ACC112 (cell line): ENCODE results near the gene BEST4.
"Not testable (repeated sequence)": the region's sequence is repeated elsewhere in the genome, so short reads cannot be mapped to it uniquely, and the experiment has no call there.

Experiments
- H2AFZ ChIP-seq: fragments of 200-600 bp; sonication (generic); one replicate; pipeline ENCODE4 v1.6.0; 2017; ENCODE audit warnings: antibody characterized with exemption, low read length; ENCODE audit not compliant: unreplicated experiment
- H3K27ac ChIP-seq: fragments of 200-600 bp; sonication (generic); 2 replicates; pipeline ENCODE4 v1.5.1; 2014; ENCODE audit warnings: low read depth, mild to moderate bottlenecking, antibody characterized with exemption, low read length, moderate library complexity
- H3K27me3 ChIP-seq: fragments of 200-600 bp; sonication (generic); 2 replicates; pipeline ENCODE4 v1.6.1; 2014; ENCODE audit warnings: mild to moderate bottlenecking, antibody characterized with exemption, low read length, moderate library complexity, mixed read lengths; ENCODE audit not compliant: insufficient read depth
- H3K36me3 ChIP-seq: fragments of 200-600 bp; sonication (generic); 2 replicates; pipeline ENCODE4 v1.6.1; 2016; ENCODE audit warnings: mild to moderate bottlenecking, antibody characterized with exemption, low read length, moderate library complexity, mixed read lengths; ENCODE audit not compliant: insufficient read depth
- H3K4me1 ChIP-seq: fragments of 200-600 bp; sonication (generic); one replicate; pipeline ENCODE4 v1.6.1; 2016; ENCODE audit warnings: low read length, mixed read lengths; ENCODE audit not compliant: insufficient read depth, unreplicated experiment, control insufficient read depth
- H3K4me3 ChIP-seq: fragments of 200-600 bp; sonication (generic); 2 replicates; pipeline ENCODE4 v1.5.1; 2014; ENCODE audit warnings: mild to moderate bottlenecking, low read depth, low read length
- H3K79me2 ChIP-seq: fragments of 200-600 bp; sonication (generic); one replicate; pipeline ENCODE4 v1.6.0; 2016; ENCODE audit warnings: low read length; ENCODE audit not compliant: control insufficient read depth, unreplicated experiment, insufficient read depth

BEST4 gene

DNA sequence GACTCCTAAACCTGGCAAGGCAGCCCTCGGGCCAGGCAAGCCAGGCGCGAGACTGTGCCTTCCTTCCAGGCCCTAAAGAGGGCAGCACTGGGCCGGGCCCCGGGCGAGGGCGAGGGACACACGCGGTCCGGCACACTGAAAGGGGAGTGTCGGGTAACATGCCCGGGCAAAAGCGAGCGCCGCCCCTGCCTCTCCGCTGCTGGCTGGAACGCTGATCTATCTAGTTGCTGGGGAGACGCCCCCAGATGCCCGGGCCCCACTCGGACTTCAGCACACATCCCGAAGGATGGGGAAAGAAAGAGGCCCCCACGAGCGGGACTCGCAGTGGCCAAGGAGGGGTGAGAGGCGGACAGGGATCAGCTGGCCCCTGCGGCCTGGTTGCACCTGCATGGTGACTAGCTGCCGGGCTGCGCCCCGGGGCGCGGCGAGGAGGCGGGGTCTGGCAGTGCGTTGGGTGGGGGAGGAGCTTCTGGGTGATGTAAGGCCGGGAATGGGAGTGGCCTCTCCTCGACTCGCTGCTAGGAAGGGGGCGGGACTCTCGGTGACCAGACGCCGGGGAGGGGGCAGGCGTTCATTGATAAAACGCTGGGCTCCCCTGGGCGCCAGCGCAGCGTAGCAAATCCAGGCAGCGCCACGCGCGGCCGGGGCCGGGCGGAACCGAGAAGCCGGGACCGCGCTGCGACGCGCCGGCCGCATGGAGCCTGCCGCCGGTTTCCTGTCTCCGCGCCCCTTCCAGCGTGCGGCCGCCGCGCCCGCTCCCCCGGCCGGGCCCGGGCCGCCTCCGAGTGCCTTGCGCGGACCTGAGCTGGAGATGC lies 12.0 kb upstream of the BEST4 start, which contains the start of gene PLK3:
Gene PLK3, plus strand, starts transcription at position 608 of the 815 bp plus-strand sequence. Its CDS starts 87 bp downstream, at position 695.
- H3K27ac ChIP-seq, result peak within 1 kb of the TSS; percentile 64

DNA sequence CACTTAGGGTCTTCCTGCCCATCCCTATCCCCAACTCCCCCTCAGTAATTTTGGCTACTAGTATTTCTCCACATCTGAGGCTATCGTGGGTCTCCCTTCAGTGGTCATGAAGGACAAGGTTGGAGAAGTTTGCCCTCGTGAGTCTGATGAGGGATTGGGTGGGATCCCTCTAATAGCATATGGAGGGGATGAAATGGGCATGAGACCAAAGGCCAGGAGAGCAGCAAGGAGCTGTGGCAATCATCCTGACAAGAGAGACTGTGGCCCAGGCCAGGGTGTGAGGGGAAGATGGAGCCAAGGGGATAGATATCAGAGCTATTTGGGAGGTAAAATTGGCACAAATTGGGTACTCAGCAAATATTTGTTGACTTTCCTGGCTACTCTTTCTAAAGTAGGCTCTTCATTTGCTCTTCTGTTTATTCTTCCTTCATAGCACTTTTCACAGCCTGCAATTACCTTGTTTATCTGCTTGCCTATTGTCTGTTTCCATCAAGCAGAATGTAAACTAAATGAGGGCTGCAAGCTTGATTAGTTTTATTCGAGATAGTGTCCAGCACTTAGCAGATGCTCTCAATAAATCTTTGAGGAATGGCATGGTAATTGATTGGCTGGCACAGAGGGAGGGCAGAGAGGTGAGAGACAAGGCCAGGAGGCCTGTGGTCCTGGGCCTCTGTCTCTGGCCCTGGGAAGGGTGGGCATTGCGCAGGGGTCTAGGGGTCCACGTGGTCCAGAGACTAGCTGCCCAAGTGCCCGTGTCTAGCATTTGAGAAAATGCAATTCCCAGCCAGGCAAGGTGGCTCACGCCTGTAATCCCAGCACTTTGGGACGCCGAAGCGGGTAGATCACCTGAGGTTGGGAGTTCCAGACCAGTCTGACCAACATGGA lies 10.8 kb upstream of the BEST4 start:
- H2AFZ ChIP-seq, result no peak overlapping the region
- H3K27ac ChIP-seq, result no peak overlapping the region; the same call in 1 of the 2 replicates
- peaks cover 7% of the 10 kb centered on the region; the same call in 1 of the 2 replicates for H3K36me3 ChIP-seq
- no peaks in the 10 kb centered on the region for H3K27me3 ChIP-seq
- H3K4me1 ChIP-seq, result peaks cover 25% of the 10 kb centered on the region
- H3K79me2 ChIP-seq, result peaks cover 33% of the 10 kb centered on the region
- H3K4me3 ChIP-seq, result no peak overlapping the region

More for the DNA sequence above, 12.0 kb upstream of the BEST4 start, which contains the start of gene PLK3:
- H3K4me1 ChIP-seq, result peaks cover 27% of the 10 kb centered on the region
- H3K27me3 ChIP-seq, result no peaks in the 10 kb centered on the region
- H3K4me3 ChIP-seq, result peak within 1 kb of the TSS; percentile 95
- H2AFZ ChIP-seq, result peak within 1 kb of the TSS; percentile 81
- peaks cover 33% of the 10 kb centered on the region for H3K79me2 ChIP-seq
- H3K36me3 ChIP-seq, result peaks cover 13% of the 10 kb centered on the region; the same call in 1 of the 2 replicates

DNA sequence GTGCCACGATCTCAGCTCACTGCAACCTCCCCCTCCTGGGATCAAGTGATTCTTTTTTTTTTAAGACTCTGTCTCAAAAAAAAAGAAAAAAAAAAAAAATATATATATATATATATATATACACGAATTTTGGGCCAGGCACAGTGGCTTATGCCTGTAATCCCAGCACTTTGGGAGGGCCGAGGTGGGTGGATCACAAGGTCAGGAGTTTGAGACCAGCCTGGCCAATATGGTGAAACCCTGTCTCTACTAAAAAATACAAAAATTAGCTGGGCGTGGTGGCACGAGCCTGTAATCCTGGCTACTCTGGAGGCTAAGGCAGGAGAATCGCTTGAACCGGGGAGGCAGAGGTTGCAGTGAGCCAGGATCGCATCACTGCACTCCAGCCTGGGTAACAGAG lies 9.9 kb upstream of the BEST4 start:
- H3K4me1 ChIP-seq, result peaks cover 17% of the 10 kb centered on the region
- not testable (repeated sequence) for H3K36me3 ChIP-seq, H3K27ac ChIP-seq, H3K27me3 ChIP-seq, H2AFZ ChIP-seq, H3K4me3 ChIP-seq
- peaks cover 25% of the 10 kb centered on the region for H3K79me2 ChIP-seq

DNA sequence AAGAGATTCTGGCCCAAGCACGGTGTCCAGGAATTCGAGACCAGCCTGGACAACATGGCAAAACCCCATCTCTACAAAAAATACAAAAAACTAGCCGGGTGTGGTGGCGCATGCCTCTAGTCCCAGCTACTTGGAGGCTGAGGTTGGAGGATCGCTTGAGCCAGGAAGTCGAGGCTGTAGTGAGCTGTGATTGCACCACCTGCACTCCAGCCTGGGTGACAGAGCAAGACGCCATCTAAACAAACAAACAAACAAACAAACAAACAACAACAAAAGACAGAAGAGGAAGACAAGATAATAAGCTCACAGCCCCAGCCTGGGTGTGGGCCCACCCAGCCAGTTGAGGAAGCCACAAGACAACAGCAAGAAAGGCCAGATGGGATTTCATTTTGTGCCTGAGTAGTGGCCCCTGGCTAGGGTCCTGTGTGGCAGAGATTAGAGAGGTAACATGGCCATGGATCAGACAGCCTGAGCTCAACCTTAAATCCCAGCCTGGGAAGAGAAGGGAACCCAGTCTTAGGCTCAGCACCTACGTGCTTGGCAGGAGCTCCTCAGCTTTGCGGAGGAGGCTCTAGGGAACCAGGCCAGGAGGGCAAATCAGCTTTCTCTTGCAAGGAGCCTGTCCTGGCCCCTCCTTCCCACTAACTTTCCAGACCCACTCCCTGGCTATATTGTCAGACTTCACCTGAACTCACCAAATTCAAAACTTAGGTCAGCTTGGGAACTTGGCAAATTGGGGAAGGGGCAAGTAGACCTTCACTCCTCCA lies 4.9 kb upstream of the BEST4 start:
- Histone ChIP-seq H2AFZ (no peak overlapping the region), H3K27me3 (no peaks in the 10 kb centered on the region), H3K4me1 (no peaks in the 10 kb centered on the region), H3K79me2 (no peaks in the 10 kb centered on the region), H3K36me3 (no peaks in the 10 kb centered on the region), H3K4me3 (no peak overlapping the region), H3K27ac (no peak overlapping the region)

DNA sequence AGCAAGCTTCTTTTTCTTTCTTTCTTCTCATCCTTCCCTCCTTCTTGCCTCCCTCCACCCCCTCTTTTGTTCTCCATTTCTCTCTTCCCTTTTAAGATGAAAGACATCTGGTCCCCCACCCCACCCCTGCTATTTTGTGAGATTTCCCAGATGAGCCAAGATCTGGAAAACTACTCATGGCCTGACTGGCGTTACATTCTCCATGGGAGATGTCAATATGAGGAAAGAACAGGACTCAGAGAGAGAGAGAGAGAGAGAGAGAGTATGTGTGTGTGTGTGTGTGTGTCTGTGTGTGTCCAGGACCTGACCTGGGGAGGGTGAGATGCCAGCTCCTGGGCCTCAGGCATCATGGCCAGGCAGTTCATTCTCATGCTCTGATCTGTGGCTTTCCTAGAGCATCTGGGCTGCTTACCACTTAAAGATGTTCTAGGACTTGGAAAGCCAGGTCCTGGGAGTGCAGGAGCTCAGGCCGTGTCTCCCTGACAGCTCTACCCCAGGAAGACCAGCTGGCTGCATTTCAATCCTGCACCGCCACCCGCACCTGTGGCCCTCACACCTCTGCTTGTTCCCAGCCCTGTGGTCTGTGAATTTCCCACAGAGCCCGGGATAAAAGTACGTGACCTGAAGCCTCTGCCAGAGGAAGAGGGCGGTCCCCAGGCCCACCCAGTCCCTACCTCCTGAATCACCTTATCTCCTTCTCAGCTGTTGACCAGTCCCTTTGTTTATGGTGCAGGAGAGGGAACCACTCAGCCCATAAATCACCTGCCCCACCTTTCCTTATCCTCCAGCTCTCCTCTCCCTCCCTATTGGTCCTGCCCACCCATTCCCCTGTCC lies 3.2 kb upstream of the BEST4 start:
- no peak overlapping the region for H3K4me3 ChIP-seq
- no peaks in the 10 kb centered on the region for H3K4me1 ChIP-seq
- H3K27me3 ChIP-seq, result no peaks in the 10 kb centered on the region
- no peak overlapping the region for H3K27ac ChIP-seq
- H2AFZ ChIP-seq, result no peak overlapping the region
- no peaks in the 10 kb centered on the region for H3K79me2 ChIP-seq
- H3K36me3 ChIP-seq, result no peaks in the 10 kb centered on the region

DNA sequence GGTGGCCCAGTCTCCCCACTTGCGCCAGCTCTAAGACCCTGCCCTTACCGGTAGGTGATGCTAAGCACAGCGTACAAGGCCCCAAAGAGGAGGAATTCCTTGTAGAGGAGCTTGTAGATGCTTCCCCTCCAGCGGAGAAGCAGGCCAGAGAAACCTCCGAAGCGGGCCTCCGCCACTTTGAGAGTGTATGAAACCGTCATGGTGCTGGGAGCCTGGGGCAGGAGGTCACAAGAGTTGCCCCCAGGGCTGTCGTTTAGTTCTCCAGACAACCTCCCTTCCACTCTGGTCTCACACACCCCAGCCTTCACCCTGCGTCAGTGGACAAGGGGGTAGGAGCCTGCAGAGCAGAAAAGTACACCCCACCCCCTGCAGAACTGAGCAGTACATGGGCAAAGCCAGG lies 464 bp downstream of the BEST4 start:
- Histone ChIP-seq H3K79me2 (no peaks in the 10 kb centered on the region), H3K27ac (no peak overlapping the region), H3K4me3 (no peak overlapping the region), H3K36me3 (no peaks in the 10 kb centered on the region), H2AFZ (no peak overlapping the region), H3K27me3 (no peaks in the 10 kb centered on the region), H3K4me1 (peaks cover 12% of the 10 kb centered on the region)

DNA sequence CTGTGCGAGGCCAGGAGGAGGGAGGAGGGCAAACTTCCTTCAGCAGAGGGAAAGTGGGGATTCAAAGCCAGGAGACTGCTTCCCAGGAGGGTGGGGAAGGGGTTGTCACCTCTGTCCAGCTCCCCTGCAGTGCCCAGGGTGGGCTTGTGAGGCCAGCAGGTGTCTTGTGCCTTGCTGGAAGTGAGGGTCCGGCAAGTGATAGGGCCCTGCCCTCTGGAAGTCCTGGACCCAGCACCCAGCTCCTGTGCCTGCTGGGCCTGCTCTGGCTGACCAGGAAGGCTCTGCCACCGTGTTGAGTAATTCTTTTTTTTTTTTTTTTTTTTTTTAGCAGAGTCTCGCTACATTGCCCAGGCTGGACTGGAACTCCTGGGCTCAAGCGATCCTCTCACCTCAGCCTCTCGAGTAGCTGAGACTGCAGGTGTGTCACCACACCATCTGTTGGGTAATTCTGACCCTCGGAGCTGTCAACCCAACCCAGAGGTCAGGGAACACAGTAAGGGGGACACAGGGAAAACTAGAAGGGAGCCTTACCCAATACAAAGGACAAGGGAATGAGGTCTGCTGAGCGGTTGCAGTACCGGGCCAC lies 1.0 kb downstream of the BEST4 start:
- Histone ChIP-seq H3K36me3 (no peaks in the 10 kb centered on the region), H3K27me3 (no peaks in the 10 kb centered on the region), H3K4me1 (peaks cover 12% of the 10 kb centered on the region), H3K4me3 (no peak overlapping the region), H2AFZ (no peak overlapping the region), H3K27ac (no peak overlapping the region), H3K79me2 (no peaks in the 10 kb centered on the region)

DNA sequence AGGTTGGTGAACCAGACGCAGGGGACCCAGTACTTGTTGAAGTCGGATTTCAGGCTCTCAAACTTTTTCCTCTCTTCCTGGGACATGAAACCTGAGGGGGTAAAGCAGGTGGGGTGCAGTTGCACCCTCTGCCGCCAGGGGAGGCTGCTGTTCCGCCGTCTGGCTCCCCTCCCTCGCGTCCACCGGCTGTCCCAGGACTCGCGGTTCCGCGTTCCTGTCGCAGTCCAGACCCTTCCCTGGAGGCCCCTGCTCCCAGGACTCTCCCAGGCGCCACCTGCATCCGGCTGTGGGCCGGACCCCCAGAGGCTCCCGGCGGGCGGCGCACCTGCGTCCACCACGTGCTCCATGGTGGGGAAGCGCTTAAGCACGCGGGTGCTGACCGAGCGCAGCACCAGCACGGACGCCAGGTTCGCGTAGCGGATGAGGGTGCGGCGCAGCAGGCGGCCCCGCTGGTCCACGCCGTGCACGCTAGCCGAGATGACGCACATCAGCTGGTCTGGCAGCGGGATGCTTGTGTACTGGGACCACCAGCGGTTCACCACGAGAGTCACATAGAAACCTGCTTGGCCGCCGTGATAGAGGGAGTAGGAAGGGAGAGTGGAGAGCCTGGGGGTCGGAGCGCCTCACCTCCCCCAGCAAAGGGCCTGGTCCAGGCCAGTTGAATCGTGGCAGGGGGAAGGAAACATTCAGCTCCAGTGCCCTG lies 1.7 kb downstream of the BEST4 start:
- no peak overlapping the region for H3K27ac ChIP-seq
- peak overlapping the region; percentile 72 for H3K4me3 ChIP-seq
- no peaks in the 10 kb centered on the region for H3K36me3 ChIP-seq
- H2AFZ ChIP-seq, result peak overlapping the region; percentile 87
- no peaks in the 10 kb centered on the region for H3K27me3 ChIP-seq
- H3K79me2 ChIP-seq, result no peaks in the 10 kb centered on the region
- peaks cover 12% of the 10 kb centered on the region for H3K4me1 ChIP-seq

DNA sequence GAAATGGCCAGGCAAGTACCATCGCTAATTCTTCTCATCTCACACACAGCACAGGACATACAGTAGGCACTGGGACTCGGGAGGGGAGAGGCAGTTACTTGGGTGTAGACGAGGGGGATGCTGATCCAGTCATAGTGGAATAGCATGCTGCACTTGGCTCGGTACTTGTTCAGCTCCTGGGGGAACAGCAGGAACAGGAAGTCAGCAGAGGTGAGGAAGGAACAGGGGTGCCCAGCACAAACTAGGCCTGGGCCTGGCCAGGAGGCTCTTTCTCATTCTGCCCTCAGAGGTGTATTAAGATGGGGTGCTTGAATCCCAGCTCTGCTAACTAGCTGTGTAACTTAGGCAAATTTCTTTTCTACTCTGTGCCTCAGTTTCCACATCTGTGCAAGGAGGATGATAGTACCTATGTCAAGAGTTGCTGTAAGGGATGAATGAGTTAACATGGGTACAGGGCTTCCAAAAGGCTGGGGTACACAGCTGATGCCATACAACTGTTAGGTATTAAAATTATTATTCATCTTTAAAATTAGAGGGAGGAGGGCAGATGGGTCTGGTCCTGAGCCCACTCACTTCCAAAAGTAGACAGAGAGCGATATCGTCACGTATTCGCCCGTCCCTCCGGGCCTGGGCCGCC lies 2.4 kb downstream of the BEST4 start:
- H3K27ac ChIP-seq, result no peak overlapping the region
- no peak overlapping the region for H2AFZ ChIP-seq

More for the DNA sequence above, 2.4 kb downstream of the BEST4 start:
- peaks cover 12% of the 10 kb centered on the region for H3K4me1 ChIP-seq
- H3K4me3 ChIP-seq, result peak overlapping the region; percentile 72
- no peaks in the 10 kb centered on the region for H3K27me3 ChIP-seq
- no peaks in the 10 kb centered on the region for H3K79me2 ChIP-seq
- H3K36me3 ChIP-seq, result no peaks in the 10 kb centered on the region; the same call in 1 of the 2 replicates
